ENCODE results near the gene ZFAND3.

DNA sequence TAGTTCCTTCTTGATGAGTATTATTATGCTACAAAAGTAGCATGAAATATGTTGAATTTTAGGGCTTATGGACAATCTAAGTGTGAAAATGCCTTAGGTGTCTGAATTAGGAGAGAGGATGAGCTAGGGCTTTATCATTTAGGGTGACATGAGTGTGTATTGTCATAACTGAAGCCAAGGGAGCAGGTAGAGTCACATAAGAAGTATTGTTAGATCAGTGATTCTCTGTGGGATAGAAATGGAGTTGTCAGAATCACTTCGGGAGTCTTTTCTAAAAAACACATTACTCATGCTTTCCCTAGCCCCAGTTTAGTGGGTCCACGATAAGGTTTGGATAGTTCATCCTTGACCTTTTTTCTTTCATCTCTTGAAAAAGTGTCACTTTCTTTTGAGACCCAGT, 16.4 kb downstream of the ZFAND3 start:
- TF ChIP-seq, protein P1, sequence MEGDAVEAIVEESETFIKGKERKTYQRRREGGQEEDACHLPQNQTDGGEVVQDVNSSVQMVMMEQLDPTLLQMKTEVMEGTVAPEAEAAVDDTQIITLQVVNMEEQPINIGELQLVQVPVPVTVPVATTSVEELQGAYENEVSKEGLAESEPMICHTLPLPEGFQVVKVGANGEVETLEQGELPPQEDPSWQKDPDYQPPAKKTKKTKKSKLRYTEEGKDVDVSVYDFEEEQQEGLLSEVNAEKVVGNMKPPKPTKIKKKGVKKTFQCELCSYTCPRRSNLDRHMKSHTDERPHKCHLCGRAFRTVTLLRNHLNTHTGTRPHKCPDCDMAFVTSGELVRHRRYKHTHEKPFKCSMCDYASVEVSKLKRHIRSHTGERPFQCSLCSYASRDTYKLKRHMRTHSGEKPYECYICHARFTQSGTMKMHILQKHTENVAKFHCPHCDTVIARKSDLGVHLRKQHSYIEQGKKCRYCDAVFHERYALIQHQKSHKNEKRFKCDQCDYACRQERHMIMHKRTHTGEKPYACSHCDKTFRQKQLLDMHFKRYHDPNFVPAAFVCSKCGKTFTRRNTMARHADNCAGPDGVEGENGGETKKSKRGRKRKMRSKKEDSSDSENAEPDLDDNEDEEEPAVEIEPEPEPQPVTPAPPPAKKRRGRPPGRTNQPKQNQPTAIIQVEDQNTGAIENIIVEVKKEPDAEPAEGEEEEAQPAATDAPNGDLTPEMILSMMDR (IDR thresholded peaks at IDR 0.05; ENCODE audit: low read length), result no peak
- no peak for TF ChIP-seq EZH2 (optimal IDR thresholded peaks at IDR 0.05; ENCODE audit: low read depth, low read length)
